Measurements from ENCODE around the gene PIH1D1. TPM values are rescaled to one million over a fixed set of nuclear protein-coding genes. Genes with fewer than 3 reads are reported as not detected.
A peak's percentile ranks its signal among the peaks of the same experiment; 100 is the strongest.

The PIH1D1 gene
- total and polyA plus RNA-seq, 2 of the 13 experiments (the other 11 are each of a cell fraction or from before 2014, with no cell fraction given) = 110 to 137 TPM

DNA sequence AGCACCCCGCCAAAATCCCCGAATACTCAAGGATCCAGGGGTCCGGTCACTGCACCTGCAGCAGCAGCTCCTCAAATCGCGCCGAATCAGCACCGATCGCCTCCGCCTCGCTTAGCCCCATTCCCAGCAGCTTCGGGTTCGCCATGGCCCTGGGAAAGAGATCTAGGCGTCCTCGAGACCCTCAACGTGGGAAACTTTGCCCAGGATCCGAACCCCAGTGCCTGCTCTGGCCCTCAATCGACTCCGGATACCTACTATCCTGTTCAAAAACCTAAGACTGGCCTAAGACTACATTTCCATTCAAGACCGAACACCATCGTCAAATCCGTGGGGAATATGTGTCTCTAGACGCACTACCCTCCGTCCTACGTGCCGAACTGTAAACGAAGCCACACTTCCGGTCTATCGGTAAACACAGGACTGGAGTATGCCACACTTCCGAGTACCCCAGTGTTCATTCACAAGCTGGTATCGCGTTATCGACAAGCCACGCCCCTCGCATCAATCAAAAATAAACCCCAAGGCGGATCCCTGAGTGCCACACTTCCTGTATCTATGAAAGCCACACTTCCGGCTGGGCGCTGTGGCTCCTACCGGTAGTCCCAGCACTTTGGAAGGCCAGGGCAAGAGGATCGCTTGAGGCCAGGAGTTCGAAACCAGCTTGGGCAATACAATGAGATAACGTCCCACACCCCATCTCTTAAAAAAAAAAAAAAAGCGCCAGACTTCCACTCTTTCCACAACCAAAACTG lies at the start of gene PIH1D1 (continued):
- peak; percentile 46; the same call in 1 of the 2 replicates for TF ChIP-seq ZFP82 (CRISPR knock-in tag; IDR thresholded peaks at IDR 0.05; ENCODE audit: borderline replicate concordance)
- no peak for TF ChIP-seq CHCHD3 (CRISPR knock-in tag; IDR thresholded peaks at IDR 0.05)
- TF ChIP-seq, protein P1, sequence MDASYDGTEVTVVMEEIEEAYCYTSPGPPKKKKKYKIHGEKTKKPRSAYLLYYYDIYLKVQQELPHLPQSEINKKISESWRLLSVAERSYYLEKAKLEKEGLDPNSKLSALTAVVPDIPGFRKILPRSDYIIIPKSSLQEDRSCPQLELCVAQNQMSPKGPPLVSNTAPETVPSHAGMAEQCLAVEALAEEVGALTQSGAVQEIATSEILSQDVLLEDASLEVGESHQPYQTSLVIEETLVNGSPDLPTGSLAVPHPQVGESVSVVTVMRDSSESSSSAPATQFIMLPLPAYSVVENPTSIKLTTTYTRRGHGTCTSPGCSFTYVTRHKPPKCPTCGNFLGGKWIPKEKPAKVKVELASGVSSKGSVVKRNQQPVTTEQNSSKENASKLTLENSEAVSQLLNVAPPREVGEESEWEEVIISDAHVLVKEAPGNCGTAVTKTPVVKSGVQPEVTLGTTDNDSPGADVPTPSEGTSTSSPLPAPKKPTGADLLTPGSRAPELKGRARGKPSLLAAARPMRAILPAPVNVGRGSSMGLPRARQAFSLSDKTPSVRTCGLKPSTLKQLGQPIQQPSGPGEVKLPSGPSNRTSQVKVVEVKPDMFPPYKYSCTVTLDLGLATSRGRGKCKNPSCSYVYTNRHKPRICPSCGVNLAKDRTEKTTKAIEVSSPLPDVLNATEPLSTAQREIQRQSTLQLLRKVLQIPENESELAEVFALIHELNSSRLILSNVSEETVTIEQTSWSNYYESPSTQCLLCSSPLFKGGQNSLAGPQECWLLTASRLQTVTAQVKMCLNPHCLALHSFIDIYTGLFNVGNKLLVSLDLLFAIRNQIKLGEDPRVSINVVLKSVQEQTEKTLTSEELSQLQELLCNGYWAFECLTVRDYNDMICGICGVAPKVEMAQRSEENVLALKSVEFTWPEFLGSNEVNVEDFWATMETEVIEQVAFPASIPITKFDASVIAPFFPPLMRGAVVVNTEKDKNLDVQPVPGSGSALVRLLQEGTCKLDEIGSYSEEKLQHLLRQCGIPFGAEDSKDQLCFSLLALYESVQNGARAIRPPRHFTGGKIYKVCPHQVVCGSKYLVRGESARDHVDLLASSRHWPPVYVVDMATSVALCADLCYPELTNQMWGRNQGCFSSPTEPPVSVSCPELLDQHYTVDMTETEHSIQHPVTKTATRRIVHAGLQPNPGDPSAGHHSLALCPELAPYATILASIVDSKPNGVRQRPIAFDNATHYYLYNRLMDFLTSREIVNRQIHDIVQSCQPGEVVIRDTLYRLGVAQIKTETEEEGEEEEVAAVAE (CRISPR knock-in tag; IDR thresholded peaks at IDR 0.05; ENCODE audit: borderline replicate concordance) = 0 out of 2 replicates have a peak, but pooled peaks have one; percentile 26
- peak; percentile 88 for TF ChIP-seq ZNF574 (CRISPR knock-in tag; IDR thresholded peaks at IDR 0.05)
- TF ChIP-seq GABPA (IDR thresholded peaks at IDR 0.05; ENCODE audit: low read depth, low read length) = peak; percentile 86
- TF ChIP-seq GABPA (CRISPR knock-in tag; IDR thresholded peaks at IDR 0.05; ENCODE audit: low read depth) = peak; percentile 98
- peak; percentile 91 for TF ChIP-seq ETV5 (CRISPR knock-in tag; IDR thresholded peaks at IDR 0.05; ENCODE audit: borderline replicate concordance)
- TF ChIP-seq SAFB2 (CRISPR knock-in tag; IDR thresholded peaks at IDR 0.05; ENCODE audit: borderline replicate concordance, low read depth) = peak; percentile 50; the same call in 1 of the 2 replicates
- TF ChIP-seq TERF1 (CRISPR knock-in tag; IDR thresholded peaks at IDR 0.05) = no peak
- peak; percentile 32 for TF ChIP-seq RBM22 (optimal IDR thresholded peaks at IDR 0.05; ENCODE audit: low read length)
- 0 out of 2 replicates have a peak, but pooled peaks have one; percentile 33 for TF ChIP-seq AHR (CRISPR knock-in tag; IDR thresholded peaks at IDR 0.05)
- TF ChIP-seq ZNF18 (CRISPR knock-in tag; IDR thresholded peaks at IDR 0.05; ENCODE audit: insufficient replicate concordance) = peak; percentile 15
- TF ChIP-seq, protein P2, sequence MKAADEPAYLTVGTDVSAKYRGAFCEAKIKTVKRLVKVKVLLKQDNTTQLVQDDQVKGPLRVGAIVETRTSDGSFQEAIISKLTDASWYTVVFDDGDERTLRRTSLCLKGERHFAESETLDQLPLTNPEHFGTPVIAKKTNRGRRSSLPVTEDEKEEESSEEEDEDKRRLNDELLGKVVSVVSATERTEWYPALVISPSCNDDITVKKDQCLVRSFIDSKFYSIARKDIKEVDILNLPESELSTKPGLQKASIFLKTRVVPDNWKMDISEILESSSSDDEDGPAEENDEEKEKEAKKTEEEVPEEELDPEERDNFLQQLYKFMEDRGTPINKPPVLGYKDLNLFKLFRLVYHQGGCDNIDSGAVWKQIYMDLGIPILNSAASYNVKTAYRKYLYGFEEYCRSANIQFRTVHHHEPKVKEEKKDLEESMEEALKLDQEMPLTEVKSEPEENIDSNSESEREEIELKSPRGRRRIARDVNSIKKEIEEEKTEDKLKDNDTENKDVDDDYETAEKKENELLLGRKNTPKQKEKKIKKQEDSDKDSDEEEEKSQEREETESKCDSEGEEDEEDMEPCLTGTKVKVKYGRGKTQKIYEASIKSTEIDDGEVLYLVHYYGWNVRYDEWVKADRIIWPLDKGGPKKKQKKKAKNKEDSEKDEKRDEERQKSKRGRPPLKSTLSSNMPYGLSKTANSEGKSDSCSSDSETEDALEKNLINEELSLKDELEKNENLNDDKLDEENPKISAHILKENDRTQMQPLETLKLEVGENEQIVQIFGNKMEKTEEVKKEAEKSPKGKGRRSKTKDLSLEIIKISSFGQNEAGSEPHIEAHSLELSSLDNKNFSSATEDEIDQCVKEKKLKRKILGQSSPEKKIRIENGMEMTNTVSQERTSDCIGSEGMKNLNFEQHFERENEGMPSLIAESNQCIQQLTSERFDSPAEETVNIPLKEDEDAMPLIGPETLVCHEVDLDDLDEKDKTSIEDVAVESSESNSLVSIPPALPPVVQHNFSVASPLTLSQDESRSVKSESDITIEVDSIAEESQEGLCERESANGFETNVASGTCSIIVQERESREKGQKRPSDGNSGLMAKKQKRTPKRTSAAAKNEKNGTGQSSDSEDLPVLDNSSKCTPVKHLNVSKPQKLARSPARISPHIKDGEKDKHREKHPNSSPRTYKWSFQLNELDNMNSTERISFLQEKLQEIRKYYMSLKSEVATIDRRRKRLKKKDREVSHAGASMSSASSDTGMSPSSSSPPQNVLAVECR (CRISPR knock-in tag; IDR thresholded peaks at IDR 0.05; ENCODE audit: borderline replicate concordance) = peak; percentile 89
